ENCODE measurements around the gene TTL.

DNA sequence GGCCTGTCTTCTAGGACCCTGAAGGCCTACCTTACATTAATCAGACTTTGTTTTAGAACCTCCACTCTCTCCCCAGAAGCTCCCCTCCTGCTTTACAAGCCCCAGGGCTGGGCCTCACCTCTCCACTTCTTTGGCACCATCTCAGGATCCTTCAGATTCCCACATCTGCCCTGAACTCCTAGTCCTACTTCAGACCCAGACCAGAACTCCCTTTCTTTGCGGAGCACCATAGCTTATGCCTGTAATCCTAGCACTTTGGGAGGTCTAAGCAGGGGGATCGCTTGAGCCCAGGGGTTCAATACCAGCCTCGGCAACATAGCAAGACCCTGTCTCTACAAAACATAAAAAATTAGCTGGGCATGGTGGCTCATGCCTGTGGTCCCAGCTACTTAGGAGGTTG, 103.4 kb downstream of the TTL start:
- TF ChIP-seq CTCF (IDR thresholded peaks at IDR 0.05), result no peak
- TF ChIP-seq POLR2A (IDR thresholded peaks at IDR 0.05), result no peak
